ENCODE data around the gene CCL25.
"Not testable (repeated sequence)": the region's sequence is repeated elsewhere in the genome, so short reads cannot be mapped to it uniquely, and the experiment has no call there.

CCL25 gene

GRCh38 chr19:8089664-8090601 is 37.4 kb downstream of the CCL25 start:
- Histone ChIP-seq H3K4me3 (ENCODE audit: low read length) (no peak overlapping the region), H3K36me3 (ENCODE audit: insufficient read depth, low read depth, low read length) (peaks cover 60% of the 10 kb centered on the region), H3K9ac (ENCODE audit: low read depth, low read length) (no peak overlapping the region), H3K9me3 (ENCODE audit: insufficient read depth, low read depth, low read length) (no peaks in the 10 kb centered on the region), H3K27ac (ENCODE audit: low read length) (no peak overlapping the region), H3K4me1 (ENCODE audit: insufficient read depth, low read length) (no peaks in the 10 kb centered on the region), H3K27me3 (ENCODE audit: insufficient read depth, low read length) (no peaks in the 10 kb centered on the region)

DNA sequence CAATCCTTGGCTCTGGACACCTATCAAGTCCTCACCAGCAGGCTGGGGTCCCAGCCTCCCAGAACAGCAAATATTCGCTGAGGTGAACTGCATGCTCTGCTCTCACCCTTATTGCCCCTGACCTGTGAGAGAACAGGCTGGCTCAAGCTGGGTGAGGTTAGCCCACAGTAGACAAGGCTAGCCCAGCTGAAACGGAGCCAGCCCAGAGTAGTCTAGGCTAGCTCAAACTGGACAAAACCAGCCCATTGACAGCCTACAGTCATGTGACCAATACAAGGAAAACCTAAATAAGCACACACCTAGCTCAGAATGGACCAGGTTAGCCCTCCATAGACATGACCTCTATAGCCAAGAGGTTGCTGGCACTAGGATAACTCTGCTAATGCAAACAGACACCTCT is 38.4 kb downstream of the CCL25 start:
- H3K36me3 ChIP-seq (ENCODE audit: insufficient read depth, low read depth, low read length) = peaks cover 69% of the 10 kb centered on the region

GRCh38 chr19:8093740-8094139 is 41.2 kb downstream of the CCL25 start:
- peaks cover 15% of the 10 kb centered on the region for H3K9me3 ChIP-seq (ENCODE audit: insufficient read depth, low read depth, low read length)
- no peak overlapping the region for H3K9ac ChIP-seq (ENCODE audit: low read depth, low read length)
- H3K27me3 ChIP-seq (ENCODE audit: insufficient read depth, low read length) = no peaks in the 10 kb centered on the region
- H3K36me3 ChIP-seq (ENCODE audit: insufficient read depth, low read depth, low read length) = peaks cover 76% of the 10 kb centered on the region
- H3K4me3 ChIP-seq (ENCODE audit: low read length) = no peak overlapping the region
- H3K4me1 ChIP-seq (ENCODE audit: insufficient read depth, low read length) = no peaks in the 10 kb centered on the region
- H3K27ac ChIP-seq (ENCODE audit: low read length) = no peak overlapping the region

More for the DNA sequence above, 38.4 kb downstream of the CCL25 start:
- Histone ChIP-seq H3K27me3 (ENCODE audit: insufficient read depth, low read length) (no peaks in the 10 kb centered on the region), H3K9ac (ENCODE audit: low read depth, low read length) (no peak overlapping the region), H3K4me1 (ENCODE audit: insufficient read depth, low read length) (no peaks in the 10 kb centered on the region), H3K4me3 (ENCODE audit: low read length) (no peak overlapping the region), H3K9me3 (ENCODE audit: insufficient read depth, low read depth, low read length) (peaks cover 10% of the 10 kb centered on the region), H3K27ac (ENCODE audit: low read length) (no peak overlapping the region)

DNA sequence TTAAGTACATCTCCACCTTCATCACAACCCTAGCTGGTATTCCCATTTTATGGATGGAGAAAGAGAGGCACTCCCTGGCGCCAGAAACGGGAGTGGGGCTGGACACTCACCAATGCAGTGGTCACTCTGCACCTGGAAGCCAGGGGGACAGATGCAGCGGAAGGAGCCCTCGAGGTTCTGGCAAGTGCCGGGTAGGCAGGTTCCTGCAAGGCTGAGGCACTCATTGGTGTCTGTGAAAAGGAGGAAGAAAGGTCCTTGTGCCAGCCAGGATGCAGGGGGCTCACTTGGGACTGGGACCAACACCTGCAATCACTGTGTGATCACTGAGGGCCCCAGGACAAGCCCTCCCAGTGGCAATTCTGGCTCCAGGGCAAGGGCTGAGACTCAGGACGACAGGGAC is 41.8 kb downstream of the CCL25 start:
- peaks cover 15% of the 10 kb centered on the region for H3K9me3 ChIP-seq (ENCODE audit: insufficient read depth, low read depth, low read length)
- H3K36me3 ChIP-seq (ENCODE audit: insufficient read depth, low read depth, low read length) = peaks cover 74% of the 10 kb centered on the region

GRCh38 chr19:8095354-8095886 is 42.9 kb downstream of the CCL25 start:
- Histone ChIP-seq H3K4me1 (ENCODE audit: insufficient read depth, low read length) (no peaks in the 10 kb centered on the region), H3K27ac (ENCODE audit: low read length) (no peak overlapping the region), H3K36me3 (ENCODE audit: insufficient read depth, low read depth, low read length) (peaks cover 68% of the 10 kb centered on the region), H3K4me3 (ENCODE audit: low read length) (no peak overlapping the region), H3K27me3 (ENCODE audit: insufficient read depth, low read length) (no peaks in the 10 kb centered on the region), H3K9me3 (ENCODE audit: insufficient read depth, low read depth, low read length) (peaks cover 15% of the 10 kb centered on the region), H3K9ac (ENCODE audit: low read depth, low read length) (no peak overlapping the region)

More for the DNA sequence above, 41.8 kb downstream of the CCL25 start:
- no peaks in the 10 kb centered on the region for H3K4me1 ChIP-seq (ENCODE audit: insufficient read depth, low read length)
- H3K4me3 ChIP-seq (ENCODE audit: low read length) = no peak overlapping the region
- no peak overlapping the region for H3K27ac ChIP-seq (ENCODE audit: low read length)
- no peak overlapping the region for H3K9ac ChIP-seq (ENCODE audit: low read depth, low read length)
- H3K27me3 ChIP-seq (ENCODE audit: insufficient read depth, low read length) = no peaks in the 10 kb centered on the region

DNA sequence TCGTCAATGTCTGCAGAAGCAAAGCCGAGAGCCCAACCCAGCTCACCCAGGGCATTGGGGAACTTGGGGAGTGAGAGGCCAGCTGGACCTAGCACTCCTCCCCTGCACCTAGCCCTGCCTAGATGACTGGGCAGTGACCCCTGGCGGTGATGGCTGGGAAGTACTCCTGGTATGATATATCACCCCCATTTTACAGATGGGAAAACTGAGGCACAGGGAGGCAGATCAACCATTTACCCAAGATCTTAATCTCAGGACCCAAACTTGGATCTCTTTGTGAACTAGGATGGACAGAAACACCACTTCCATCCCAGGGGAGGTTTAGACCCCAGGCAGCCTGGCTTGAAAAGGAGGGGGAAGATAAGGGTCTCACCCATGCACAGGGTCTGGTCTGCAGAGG is 43.5 kb downstream of the CCL25 start:
- Histone ChIP-seq H3K9ac (ENCODE audit: low read depth, low read length) (no peak overlapping the region), H3K27ac (ENCODE audit: low read length) (no peak overlapping the region), H3K27me3 (ENCODE audit: insufficient read depth, low read length) (no peaks in the 10 kb centered on the region), H3K4me3 (ENCODE audit: low read length) (no peak overlapping the region), H3K36me3 (ENCODE audit: insufficient read depth, low read depth, low read length) (peaks cover 63% of the 10 kb centered on the region), H3K4me1 (ENCODE audit: insufficient read depth, low read length) (no peaks in the 10 kb centered on the region), H3K9me3 (ENCODE audit: insufficient read depth, low read depth, low read length) (peaks cover 15% of the 10 kb centered on the region)

- H3K27ac ChIP-seq (ENCODE audit: low read length) = no peak overlapping the region
- H3K36me3 ChIP-seq (ENCODE audit: insufficient read depth, low read depth, low read length) = peaks cover 65% of the 10 kb centered on the region
- H3K4me3 ChIP-seq (ENCODE audit: low read length) = no peak overlapping the region
- peaks cover 15% of the 10 kb centered on the region for H3K9me3 ChIP-seq (ENCODE audit: insufficient read depth, low read depth, low read length)
- H3K4me1 ChIP-seq (ENCODE audit: insufficient read depth, low read length) = no peaks in the 10 kb centered on the region
- no peak overlapping the region for H3K9ac ChIP-seq (ENCODE audit: low read depth, low read length)
- no peaks in the 10 kb centered on the region for H3K27me3 ChIP-seq (ENCODE audit: insufficient read depth, low read length)
These were observed 44.6 kb downstream of the CCL25 start for GRCh38 chr19:8097198-8097597.

- H3K27me3 ChIP-seq (ENCODE audit: insufficient read depth, low read length) = no peaks in the 10 kb centered on the region
- no peak overlapping the region for H3K9ac ChIP-seq (ENCODE audit: low read depth, low read length)
- H3K9me3 ChIP-seq (ENCODE audit: insufficient read depth, low read depth, low read length) = peaks cover 15% of the 10 kb centered on the region
- H3K27ac ChIP-seq (ENCODE audit: low read length) = no peak overlapping the region
- H3K4me1 ChIP-seq (ENCODE audit: insufficient read depth, low read length) = no peaks in the 10 kb centered on the region
- H3K36me3 ChIP-seq (ENCODE audit: insufficient read depth, low read depth, low read length) = peaks cover 71% of the 10 kb centered on the region
- H3K4me3 ChIP-seq (ENCODE audit: low read length) = no peak overlapping the region
These were observed 45.4 kb downstream of the CCL25 start for GRCh38 chr19:8097681-8098567.

GRCh38 chr19:8101311-8101710 is 48.8 kb downstream of the CCL25 start:
- Histone ChIP-seq H3K9me3 (ENCODE audit: insufficient read depth, low read depth, low read length) (peaks cover 2% of the 10 kb centered on the region; the same call in 1 of the 2 replicates), H3K27ac (ENCODE audit: low read length) (no peak overlapping the region), H3K36me3 (ENCODE audit: insufficient read depth, low read depth, low read length) (peaks cover 66% of the 10 kb centered on the region), H3K27me3 (ENCODE audit: insufficient read depth, low read length) (no peaks in the 10 kb centered on the region), H3K4me1 (ENCODE audit: insufficient read depth, low read length) (no peaks in the 10 kb centered on the region), H3K9ac (ENCODE audit: low read depth, low read length) (no peak overlapping the region), H3K4me3 (ENCODE audit: low read length) (no peak overlapping the region)

DNA sequence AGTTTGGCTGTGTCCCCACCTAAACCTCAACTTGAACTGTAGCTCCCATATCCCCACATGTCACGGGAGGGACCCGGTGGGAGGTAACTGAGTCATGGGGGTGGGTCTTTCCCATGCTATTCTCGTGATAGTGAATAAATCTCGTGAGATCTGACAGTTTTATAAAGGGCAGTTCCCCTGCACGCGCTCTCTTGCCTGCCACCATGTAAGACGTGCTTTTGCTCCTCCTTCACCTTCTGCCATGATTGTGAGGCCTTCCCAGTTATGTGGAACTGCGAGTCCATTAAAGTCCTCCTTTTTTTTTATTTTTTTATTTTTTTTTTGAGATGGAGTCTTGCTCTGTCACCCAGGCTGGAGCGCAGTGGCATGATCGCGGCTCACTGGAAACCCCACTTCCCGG is 49.4 kb downstream of the CCL25 start:
- not testable (repeated sequence) for H3K9ac ChIP-seq (ENCODE audit: low read depth, low read length); H3K27me3 ChIP-seq (ENCODE audit: insufficient read depth, low read length); H3K27ac ChIP-seq (ENCODE audit: low read length); H3K9me3 ChIP-seq (ENCODE audit: insufficient read depth, low read depth, low read length); H3K4me1 ChIP-seq (ENCODE audit: insufficient read depth, low read length); H3K4me3 ChIP-seq (ENCODE audit: low read length)
- H3K36me3 ChIP-seq (ENCODE audit: insufficient read depth, low read depth, low read length) = peaks cover 66% of the 10 kb centered on the region

DNA sequence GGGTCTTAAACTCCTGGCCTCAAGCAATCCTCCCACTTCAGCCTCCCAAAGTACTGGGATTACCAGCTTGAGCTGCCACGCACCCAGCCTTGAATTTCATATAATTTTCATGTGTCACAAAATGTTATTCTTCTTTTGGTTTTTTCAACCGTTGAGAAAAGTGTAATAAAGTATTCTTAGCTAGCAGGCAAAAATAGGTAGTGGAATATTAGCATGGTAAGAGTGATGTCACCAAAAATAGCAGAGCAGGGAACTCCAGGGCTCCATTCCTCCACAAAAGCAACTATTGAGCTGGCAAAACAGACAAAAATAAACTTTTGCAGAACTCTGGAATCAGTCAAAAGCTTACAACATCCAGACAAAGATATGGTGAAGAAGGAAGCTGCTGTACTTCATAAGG is 52.9 kb downstream of the CCL25 start:
- no peak overlapping the region for H3K9ac ChIP-seq (ENCODE audit: low read depth, low read length)
- no peak overlapping the region for H3K27ac ChIP-seq (ENCODE audit: low read length)
- no peaks in the 10 kb centered on the region for H3K4me1 ChIP-seq (ENCODE audit: insufficient read depth, low read length)
- H3K9me3 ChIP-seq (ENCODE audit: insufficient read depth, low read depth, low read length) = no peaks in the 10 kb centered on the region
- no peak overlapping the region for H3K4me3 ChIP-seq (ENCODE audit: low read length)
- peaks cover 73% of the 10 kb centered on the region for H3K36me3 ChIP-seq (ENCODE audit: insufficient read depth, low read depth, low read length)
- no peaks in the 10 kb centered on the region for H3K27me3 ChIP-seq (ENCODE audit: insufficient read depth, low read length)

Data from iPS-20b (cell line).